Measurements from ENCODE around the gene OCIAD2. TPM values are rescaled to one million over a fixed set of nuclear protein-coding genes. Genes with fewer than 3 reads are reported as not detected.

Gene OCIAD2
- total RNA-seq, 1 experiment from 2014 or later, result 64.0 TPM

DNA sequence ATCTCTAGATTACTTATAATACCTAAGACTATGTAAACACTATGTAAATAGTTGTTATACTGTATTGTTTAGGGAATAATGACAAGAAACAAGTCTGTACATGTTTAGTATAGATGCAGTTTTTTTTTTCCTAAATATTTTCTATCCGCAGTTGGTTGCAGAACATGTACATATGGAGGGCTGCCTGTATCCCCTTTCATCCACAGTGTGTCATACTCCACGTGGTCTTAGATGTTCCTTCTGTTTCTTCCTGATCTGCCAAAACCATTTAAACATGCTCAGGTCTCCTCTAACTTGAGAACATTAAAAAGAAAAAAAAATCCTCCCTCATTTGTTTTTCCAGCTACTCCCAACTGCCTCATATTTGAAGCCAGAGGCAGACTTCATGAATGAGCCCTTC, 61.7 kb downstream of the OCIAD2 start:
- Histone ChIP-seq H3K36me3 (ENCODE audit: control insufficient read depth in 1 of 2, insufficient read depth in 2 of 2, low read length in 2 of 2) (peaks cover 21 to 27% of the 10 kb centered on the region in 2 experiments), H2AFZ (ENCODE audit: low read depth, low read length, poor library complexity, severe bottlenecking) (no peak overlapping the region), H4K20me1 (ENCODE audit: insufficient read depth) (peaks cover 14% of the 10 kb centered on the region; the same call in 1 of the 2 replicates), H3K4me2 (ENCODE audit: low read length) (no peak overlapping the region), H3K4me3 (replicated peaks in 1 of 2; ENCODE audit: low read depth in 1 of 2, low read length in 2 of 2) (no peak overlapping the region), H3K9ac (ENCODE audit: low read length) (no peak overlapping the region), H3K4me1 (ENCODE audit: control insufficient read depth in 1 of 2, insufficient read depth in 2 of 2, low read length in 2 of 2) (no peaks in the 10 kb centered on the region), H3K79me2 (ENCODE audit: insufficient read depth, low read length) (peaks cover 93% of the 10 kb centered on the region), H3K27ac (ENCODE audit: low read depth, low read length) (no peak overlapping the region), H3K9me2 (ENCODE audit: insufficient read depth) (no peaks in the 10 kb centered on the region), H3K9me3 (ENCODE audit: control insufficient read depth in 1 of 2, insufficient read depth in 1 of 2, low read depth in 1 of 2, low read length in 2 of 2) (no peaks in the 10 kb centered on the region), H3K27me3 (ENCODE audit: insufficient read depth, low read length) (no peaks in the 10 kb centered on the region)
- no peak for DNase-seq (ENCODE audit: low read depth, low spot score)
- ATAC-seq, result no peak
- intact Hi-C loops (cut with micrococcal nuclease), result no loop called here
- CTCF ChIA-PET, result no interaction called here
- TF ChIP-seq, protein P1, sequence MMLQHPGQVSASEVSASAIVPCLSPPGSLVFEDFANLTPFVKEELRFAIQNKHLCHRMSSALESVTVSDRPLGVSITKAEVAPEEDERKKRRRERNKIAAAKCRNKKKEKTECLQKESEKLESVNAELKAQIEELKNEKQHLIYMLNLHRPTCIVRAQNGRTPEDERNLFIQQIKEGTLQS (IDR thresholded peaks at IDR 0.05), result no peak
- TF ChIP-seq ELF1 (IDR thresholded peaks at IDR 0.05; ENCODE audit: borderline replicate concordance, low read depth) (no peak), EZH2phosphoT487 (IDR thresholded peaks at IDR 0.05; ENCODE audit: borderline replicate concordance) (no peak), EGR1 (IDR thresholded peaks at IDR 0.05; ENCODE audit: low read depth) (no peak), EZH2 (IDR thresholded peaks at IDR 0.05) (no peak), POLR2A (IDR thresholded peaks at IDR 0.05; ENCODE audit: borderline replicate concordance, extremely low read depth, insufficient read depth, insufficient read length) (no peak), FOSL1 (IDR thresholded peaks at IDR 0.05; ENCODE audit: low read depth) (no peak), POLR2AphosphoS5 (IDR thresholded peaks at IDR 0.05; ENCODE audit: low read depth, low read length) (no peak), RAD21 (IDR thresholded peaks at IDR 0.05; ENCODE audit: low read depth) (no peak), SIN3A (IDR thresholded peaks at IDR 0.05; ENCODE audit: low read depth) (no peak), SRF (IDR thresholded peaks at IDR 0.05; ENCODE audit: low read depth) (no peak), ZFX (IDR thresholded peaks at IDR 0.05) (no peak), YY1 (IDR thresholded peaks at IDR 0.05; ENCODE audit: extremely low read depth, insufficient replicate concordance, low read depth, low read length) (no peak)
- TF ChIP-seq, protein P2, sequence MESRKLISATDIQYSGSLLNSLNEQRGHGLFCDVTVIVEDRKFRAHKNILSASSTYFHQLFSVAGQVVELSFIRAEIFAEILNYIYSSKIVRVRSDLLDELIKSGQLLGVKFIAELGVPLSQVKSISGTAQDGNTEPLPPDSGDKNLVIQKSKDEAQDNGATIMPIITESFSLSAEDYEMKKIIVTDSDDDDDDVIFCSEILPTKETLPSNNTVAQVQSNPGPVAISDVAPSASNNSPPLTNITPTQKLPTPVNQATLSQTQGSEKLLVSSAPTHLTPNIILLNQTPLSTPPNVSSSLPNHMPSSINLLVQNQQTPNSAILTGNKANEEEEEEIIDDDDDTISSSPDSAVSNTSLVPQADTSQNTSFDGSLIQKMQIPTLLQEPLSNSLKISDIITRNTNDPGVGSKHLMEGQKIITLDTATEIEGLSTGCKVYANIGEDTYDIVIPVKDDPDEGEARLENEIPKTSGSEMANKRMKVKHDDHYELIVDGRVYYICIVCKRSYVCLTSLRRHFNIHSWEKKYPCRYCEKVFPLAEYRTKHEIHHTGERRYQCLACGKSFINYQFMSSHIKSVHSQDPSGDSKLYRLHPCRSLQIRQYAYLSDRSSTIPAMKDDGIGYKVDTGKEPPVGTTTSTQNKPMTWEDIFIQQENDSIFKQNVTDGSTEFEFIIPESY (IDR thresholded peaks at IDR 0.05; ENCODE audit: extremely low read depth, insufficient replicate concordance, low read length), result no peak
- TF ChIP-seq, protein P3, sequence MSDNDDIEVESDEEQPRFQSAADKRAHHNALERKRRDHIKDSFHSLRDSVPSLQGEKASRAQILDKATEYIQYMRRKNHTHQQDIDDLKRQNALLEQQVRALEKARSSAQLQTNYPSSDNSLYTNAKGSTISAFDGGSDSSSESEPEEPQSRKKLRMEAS (IDR thresholded peaks at IDR 0.05), result no peak
- TF ChIP-seq, protein P4, sequence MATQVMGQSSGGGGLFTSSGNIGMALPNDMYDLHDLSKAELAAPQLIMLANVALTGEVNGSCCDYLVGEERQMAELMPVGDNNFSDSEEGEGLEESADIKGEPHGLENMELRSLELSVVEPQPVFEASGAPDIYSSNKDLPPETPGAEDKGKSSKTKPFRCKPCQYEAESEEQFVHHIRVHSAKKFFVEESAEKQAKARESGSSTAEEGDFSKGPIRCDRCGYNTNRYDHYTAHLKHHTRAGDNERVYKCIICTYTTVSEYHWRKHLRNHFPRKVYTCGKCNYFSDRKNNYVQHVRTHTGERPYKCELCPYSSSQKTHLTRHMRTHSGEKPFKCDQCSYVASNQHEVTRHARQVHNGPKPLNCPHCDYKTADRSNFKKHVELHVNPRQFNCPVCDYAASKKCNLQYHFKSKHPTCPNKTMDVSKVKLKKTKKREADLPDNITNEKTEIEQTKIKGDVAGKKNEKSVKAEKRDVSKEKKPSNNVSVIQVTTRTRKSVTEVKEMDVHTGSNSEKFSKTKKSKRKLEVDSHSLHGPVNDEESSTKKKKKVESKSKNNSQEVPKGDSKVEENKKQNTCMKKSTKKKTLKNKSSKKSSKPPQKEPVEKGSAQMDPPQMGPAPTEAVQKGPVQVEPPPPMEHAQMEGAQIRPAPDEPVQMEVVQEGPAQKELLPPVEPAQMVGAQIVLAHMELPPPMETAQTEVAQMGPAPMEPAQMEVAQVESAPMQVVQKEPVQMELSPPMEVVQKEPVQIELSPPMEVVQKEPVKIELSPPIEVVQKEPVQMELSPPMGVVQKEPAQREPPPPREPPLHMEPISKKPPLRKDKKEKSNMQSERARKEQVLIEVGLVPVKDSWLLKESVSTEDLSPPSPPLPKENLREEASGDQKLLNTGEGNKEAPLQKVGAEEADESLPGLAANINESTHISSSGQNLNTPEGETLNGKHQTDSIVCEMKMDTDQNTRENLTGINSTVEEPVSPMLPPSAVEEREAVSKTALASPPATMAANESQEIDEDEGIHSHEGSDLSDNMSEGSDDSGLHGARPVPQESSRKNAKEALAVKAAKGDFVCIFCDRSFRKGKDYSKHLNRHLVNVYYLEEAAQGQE (IDR thresholded peaks at IDR 0.05; ENCODE audit: low read depth), result no peak
- RAD21 ChIA-PET (ENCODE audit: low non-redundant PET in 1 of 2, low total read pairs in 2 of 2, uncharacterized antibody in 2 of 2, unreplicated experiment in 2 of 2), result no interaction called here
- no TSS peak for BruUV-seq (replicated peaks)
- POLR2A ChIA-PET, result no interaction called here
